CD14-positive monocyte (primary cell): ENCODE results near the gene LRRC8C. TPM values are rescaled to one million over a fixed set of nuclear protein-coding genes. Genes with fewer than 3 reads are reported as not detected.

ENCODE experiments used
- DNase-seq, 3 donors: peaks; one replicate each; pipeline ENCODE4 v3.0.0-alpha.2; 2011 to 2022
- H2AFZ ChIP-seq: 2 replicates; pipeline ENCODE4 v1.6.0; 2012; ENCODE audit warnings: mild to moderate bottlenecking, low read depth, low read length, inconsistent platforms; ENCODE audit not compliant: insufficient read depth, poor library complexity, severe bottlenecking
- H3K27ac ChIP-seq, 2 donors: 1 replicate in 1 of 2; 2 replicates in 1 of 2; pipeline ENCODE4 v1.5.1; 2012 to 2013; ENCODE audit warnings: low read length in 2 of 2, control low read depth in 1 of 2, inconsistent platforms in 1 of 2, low read depth in 1 of 2, mild to moderate bottlenecking in 1 of 2
- H3K27me3 ChIP-seq, 2 donors: one replicate each; pipeline versions ENCODE4 v1.6.0 to v1.6.1; 2011 to 2013; ENCODE audit warnings: low read length in 2 of 2; ENCODE audit not compliant: control insufficient read depth in 2 of 2, insufficient read depth in 2 of 2
- H3K36me3 ChIP-seq, 2 donors: replicated peaks in 1 of 2; 1 replicate in 1 of 2; 2 replicates in 1 of 2; pipeline versions ENCODE4 v1.5.1 to v1.6.1; 2012 to 2013; ENCODE audit warnings: low read length in 2 of 2, control low read depth in 1 of 2, inconsistent platforms in 1 of 2, mild to moderate bottlenecking in 1 of 2; ENCODE audit not compliant: insufficient read depth in 2 of 2, control insufficient read depth in 1 of 2
- H3K4me1 ChIP-seq, 2 donors: 1 replicate in 1 of 2; 2 replicates in 1 of 2; pipeline versions ENCODE4 v1.5.1 to v1.6.1; 2012 to 2013; ENCODE audit warnings: low read length in 2 of 2, control low read depth in 1 of 2, inconsistent platforms in 1 of 2, mild to moderate bottlenecking in 1 of 2, moderate library complexity in 1 of 2; ENCODE audit not compliant: insufficient read depth in 2 of 2, control insufficient read depth in 1 of 2
- H3K4me2 ChIP-seq: replicated peaks from 2 replicates; pipeline ENCODE3; 2012; ENCODE audit warnings: low read length, moderate library complexity, mild to moderate bottlenecking; ENCODE audit not compliant: poor library complexity, severe bottlenecking; ENCODE audit errors: extremely low read depth
- H3K4me3 ChIP-seq, 3 experiments: fragments of 200-600 bp in 1 of 3; sonication (generic) in 1 of 3; replicated peaks in 1 of 3; 1 replicate in 2 of 3; 2 replicates in 1 of 3; pipeline ENCODE4 v1.5.1; 2011 to 2013; ENCODE audit warnings: low read length in 3 of 3, mild to moderate bottlenecking in 3 of 3, control low read depth in 2 of 3, low read depth in 2 of 3, inconsistent platforms in 1 of 3, moderate library complexity in 1 of 3
- H3K79me2 ChIP-seq: 2 replicates; pipeline ENCODE4 v1.6.0; 2012; ENCODE audit warnings: mild to moderate bottlenecking, control low read depth, inconsistent platforms, low read length, moderate library complexity; ENCODE audit not compliant: insufficient read depth
- H3K9ac ChIP-seq: 2 replicates; pipeline ENCODE4 v1.6.0; 2017; ENCODE audit warnings: low read length, mild to moderate bottlenecking; ENCODE audit not compliant: insufficient read depth, poor library complexity, severe bottlenecking
- H3K9me3 ChIP-seq, 2 donors: replicated peaks in 1 of 2; 1 replicate in 1 of 2; 2 replicates in 1 of 2; pipeline versions ENCODE4 v1.5.1 to v1.6.1; 2012 to 2013; ENCODE audit warnings: low read length in 2 of 2, control low read depth in 1 of 2; ENCODE audit not compliant: control insufficient read depth in 1 of 2, insufficient read depth in 1 of 2
- H4K20me1 ChIP-seq: 2 replicates; pipeline ENCODE4 v1.6.0; 2012; ENCODE audit warnings: mild to moderate bottlenecking, low read length, control low read depth, moderate library complexity; ENCODE audit not compliant: insufficient read depth
- H3K27ac Mint-ChIP-seq, 7 donors: one replicate each; pipeline ENCODE4 v1.8.0; 2020; ENCODE audit warnings: mild to moderate bottlenecking in 7 of 7, mixed read lengths in 7 of 7, moderate library complexity in 6 of 7, inconsistent platforms in 2 of 7
- H3K27me3 Mint-ChIP-seq, 3 donors: one replicate each; pipeline ENCODE4 v1.8.0; 2021 to 2022; ENCODE audit warnings: low read depth in 3 of 3, mild to moderate bottlenecking in 3 of 3, mixed read lengths in 3 of 3, moderate library complexity in 3 of 3, inconsistent platforms in 1 of 3
- H3K36me3 Mint-ChIP-seq, 2 donors: one replicate each; pipeline ENCODE4 v1.8.0; 2020; ENCODE audit warnings: mixed read lengths in 2 of 2, inconsistent platforms in 1 of 2, mild to moderate bottlenecking in 1 of 2
- H3K4me1 Mint-ChIP-seq: one replicate; pipeline ENCODE4 v1.8.0; 2020; ENCODE audit warnings: mild to moderate bottlenecking, mixed read lengths
- H3K4me3 Mint-ChIP-seq, 2 donors: one replicate each; pipeline ENCODE4 v1.8.0; 2020; ENCODE audit warnings: mild to moderate bottlenecking in 2 of 2, mixed read lengths in 2 of 2, moderate library complexity in 1 of 2
- H3K9me3 Mint-ChIP-seq, 7 donors: one replicate each; pipeline ENCODE4 v1.8.0; 2020 to 2022; ENCODE audit warnings: mixed read lengths in 7 of 7, mild to moderate bottlenecking in 6 of 7, moderate library complexity in 6 of 7, inconsistent platforms in 2 of 7
- WGBS: methylation state at CpG from one replicate; pipeline ENCODE4 v1.1.5; 2013; ENCODE audit warnings: missing lambda C conversion rate; ENCODE audit not compliant: insufficient coverage; 5-methylcytosine and 5-hydroxymethylcytosine counted together
- intact Hi-C, 2 donors: fragments of 100-400 bp; cut with micrococcal nuclease; formaldehyde crosslinking; loops; one replicate each; pipeline versions ENCODE4 v1.15.0 to v1.15.1; 2023
- polyA plus RNA-seq, 3 donors: library from polyadenylated mRNA; depleted of rRNA in 1 of 3; unstranded in 2 of 3; stranded (reverse) in 1 of 3; fragments of 300-500 nt in 2 of 3; fragments of >200 nt in 1 of 3; fragmentation: Illumina TruSeq in 2 of 3; gene quantifications; 1 replicate in 2 of 3; 2 replicates in 1 of 3; pipeline ENCODE4 v1.2.3, GENCODE V29; 2012 to 2021
- TF ChIP-seq, protein P1 (sequence below): fragments of 200-600 bp; IDR thresholded peaks from one replicate; pipeline ENCODE4 v1.8.0; 2022; ENCODE audit warnings: antibody characterized with exemption, mild to moderate bottlenecking

LRRC8C gene
- polyA plus RNA-seq, 3 donors = 13.0 to 18.6 (median 16.3) TPM

DNA sequence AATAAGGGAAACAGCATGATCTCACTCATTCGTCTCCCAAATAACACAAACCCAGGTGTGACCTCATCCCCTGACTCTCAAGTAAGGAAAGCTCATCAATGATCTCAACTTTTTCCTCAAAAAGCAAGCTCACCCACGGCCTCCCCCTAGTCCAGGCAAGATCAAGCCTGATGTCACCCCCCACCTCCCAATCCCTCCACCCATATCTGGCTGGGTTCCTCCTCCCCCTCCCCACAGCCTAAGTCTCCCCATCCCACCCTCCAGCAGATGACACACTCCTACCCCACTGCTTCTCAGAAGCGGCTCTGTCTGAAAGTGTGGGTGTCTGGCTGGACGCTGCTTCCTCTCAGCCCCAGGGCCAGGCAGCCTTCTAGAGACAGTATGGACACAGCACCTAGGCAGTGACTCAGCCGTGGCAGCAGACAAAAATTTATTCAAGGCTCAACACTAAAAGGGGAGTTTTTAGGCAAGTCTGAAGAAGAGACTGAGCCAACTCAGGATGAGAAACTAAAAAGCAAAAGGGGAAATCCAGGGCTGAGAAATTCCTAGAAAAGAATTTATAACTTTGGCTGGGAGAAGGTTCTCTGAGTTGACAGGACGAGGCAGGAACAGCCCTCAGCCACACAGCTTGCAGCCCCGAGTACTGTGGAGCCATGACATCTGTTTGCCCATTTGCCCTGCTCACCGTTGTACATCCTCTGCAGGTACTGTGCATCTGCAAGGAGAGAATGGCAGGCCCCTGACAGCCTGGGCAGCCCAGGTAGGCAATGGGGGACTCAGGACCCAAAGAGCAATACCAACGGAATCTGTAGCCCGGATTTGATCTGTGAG is 106.3 kb downstream of the LRRC8C start:
- intact Hi-C loops = no loop called here
- H3K4me2 ChIP-seq = no peak overlapping the region

DNA sequence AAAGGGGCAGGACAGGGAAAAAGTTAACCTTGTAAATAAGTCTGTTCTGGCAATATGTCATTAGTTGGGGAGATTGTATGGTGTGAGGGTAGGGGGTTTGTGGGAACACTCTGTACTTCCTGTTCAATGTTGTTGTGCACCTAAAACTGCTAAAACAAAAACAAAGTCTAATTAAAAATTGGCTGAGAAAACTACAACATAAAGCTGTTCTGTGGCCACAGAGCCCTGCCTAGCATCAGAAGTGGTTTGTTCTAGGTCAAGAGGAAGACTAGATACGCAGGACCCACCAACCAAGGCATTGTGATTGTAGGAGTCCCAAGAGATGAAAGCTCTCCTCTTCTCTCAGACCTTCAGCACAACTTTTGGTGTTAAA is 106.9 kb downstream of the LRRC8C start:
- no peak overlapping the region for H3K4me3 Mint-ChIP-seq
- no CpG with 5 or more reads among the region's 1 CpG for WGBS
- no peaks in the 10 kb centered on the region for H3K79me2 ChIP-seq
- intact Hi-C loops = no loop called here
- H3K4me1 ChIP-seq = no peaks in the 10 kb centered on the region
- peaks cover 0 to 3% (median 0%) of the 10 kb centered on the region in 7 donors for H3K9me3 Mint-ChIP-seq
- no peak for DNase-seq
- no peak overlapping the region for H2AFZ ChIP-seq
- no peaks in the 10 kb centered on the region for H3K9me3 ChIP-seq
- H3K4me3 ChIP-seq = no peak overlapping the region
- peaks cover 0 to 2% (median 1%) of the 10 kb centered on the region in 3 donors for H3K27me3 Mint-ChIP-seq
- H3K36me3 ChIP-seq = no peaks in the 10 kb centered on the region
- peaks cover 3 to 7% of the 10 kb centered on the region in 2 donors for H3K36me3 Mint-ChIP-seq
- H3K27ac Mint-ChIP-seq = no peak overlapping the region
- no peak overlapping the region for H3K4me2 ChIP-seq
- peaks cover 16% of the 10 kb centered on the region for H3K4me1 Mint-ChIP-seq
- TF ChIP-seq, protein P1, sequence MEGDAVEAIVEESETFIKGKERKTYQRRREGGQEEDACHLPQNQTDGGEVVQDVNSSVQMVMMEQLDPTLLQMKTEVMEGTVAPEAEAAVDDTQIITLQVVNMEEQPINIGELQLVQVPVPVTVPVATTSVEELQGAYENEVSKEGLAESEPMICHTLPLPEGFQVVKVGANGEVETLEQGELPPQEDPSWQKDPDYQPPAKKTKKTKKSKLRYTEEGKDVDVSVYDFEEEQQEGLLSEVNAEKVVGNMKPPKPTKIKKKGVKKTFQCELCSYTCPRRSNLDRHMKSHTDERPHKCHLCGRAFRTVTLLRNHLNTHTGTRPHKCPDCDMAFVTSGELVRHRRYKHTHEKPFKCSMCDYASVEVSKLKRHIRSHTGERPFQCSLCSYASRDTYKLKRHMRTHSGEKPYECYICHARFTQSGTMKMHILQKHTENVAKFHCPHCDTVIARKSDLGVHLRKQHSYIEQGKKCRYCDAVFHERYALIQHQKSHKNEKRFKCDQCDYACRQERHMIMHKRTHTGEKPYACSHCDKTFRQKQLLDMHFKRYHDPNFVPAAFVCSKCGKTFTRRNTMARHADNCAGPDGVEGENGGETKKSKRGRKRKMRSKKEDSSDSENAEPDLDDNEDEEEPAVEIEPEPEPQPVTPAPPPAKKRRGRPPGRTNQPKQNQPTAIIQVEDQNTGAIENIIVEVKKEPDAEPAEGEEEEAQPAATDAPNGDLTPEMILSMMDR = no peak
- H4K20me1 ChIP-seq = no peaks in the 10 kb centered on the region
- H3K27ac ChIP-seq = no peak overlapping the region
- no peaks in the 10 kb centered on the region for H3K27me3 ChIP-seq
- H3K9ac ChIP-seq = no peak overlapping the region

More for the DNA sequence above, 106.3 kb downstream of the LRRC8C start:
- no peaks in the 10 kb centered on the region for H3K79me2 ChIP-seq
- Mint-ChIP-seq H3K4me3 (no peak overlapping the region), H3K4me1 (peaks cover 16% of the 10 kb centered on the region), H3K36me3 (peaks cover 3 to 7% of the 10 kb centered on the region in 2 donors), H3K9me3 (peaks cover 0 to 2% (median 0%) of the 10 kb centered on the region in 7 donors), H3K27me3 (peaks cover 0 to 2% (median 1%) of the 10 kb centered on the region in 3 donors), H3K27ac (peak overlapping the region in 2 of 7 donors; percentile 38 to 55)
- H3K27ac ChIP-seq = no peak overlapping the region
- DNase-seq = peak in 1 of 3 donors; percentile 70
- no peaks in the 10 kb centered on the region for H3K27me3 ChIP-seq
- no peaks in the 10 kb centered on the region for H4K20me1 ChIP-seq
- 89% methylated on average over 10 of the region's 10 CpGs for WGBS
- no peaks in the 10 kb centered on the region for H3K4me1 ChIP-seq
- H2AFZ ChIP-seq = no peak overlapping the region
- no peaks in the 10 kb centered on the region for H3K36me3 ChIP-seq
- H3K9ac ChIP-seq = no peak overlapping the region
- H3K9me3 ChIP-seq = no peaks in the 10 kb centered on the region
- TF ChIP-seq, protein P1 = no peak
- H3K4me3 ChIP-seq = no peak overlapping the region
